HEK293T (cell line): ENCODE results near the gene DEDD2.

ENCODE experiments used
- BHLHE40 ChIP-seq: fragments of 450-650 bp; IDR thresholded peaks from 2 replicates; pipeline ENCODE4 v1.6.1; 2016; ENCODE audit warnings: mild to moderate bottlenecking, moderate library complexity, borderline replicate concordance
- CTBP1 ChIP-seq: fragments of 450-650 bp; IDR thresholded peaks from 2 replicates; pipeline ENCODE4 v1.6.1; 2016; ENCODE audit warnings: borderline replicate concordance
- ELF4 ChIP-seq: fragments of 450-650 bp; IDR thresholded peaks from 2 replicates; pipeline ENCODE4 v1.6.1; 2017; ENCODE audit warnings: antibody characterized with exemption
- FOXA1 ChIP-seq: fragments of 450-650 bp; IDR thresholded peaks from 2 replicates; pipeline ENCODE4 v1.6.1; 2016; ENCODE audit warnings: mild to moderate bottlenecking
- FOXK2 ChIP-seq: fragments of 450-650 bp; IDR thresholded peaks from 2 replicates; pipeline ENCODE4 v1.6.1; 2016; ENCODE audit warnings: mild to moderate bottlenecking
- FOXM1 ChIP-seq: fragments of 450-650 bp; IDR thresholded peaks from 2 replicates; pipeline ENCODE4 v1.6.1; 2017; ENCODE audit warnings: mild to moderate bottlenecking, borderline replicate concordance
- HDGF ChIP-seq: fragments of 450-650 bp; IDR thresholded peaks from 2 replicates; pipeline ENCODE4 v1.6.1; 2017; ENCODE audit warnings: antibody characterized with exemption, borderline replicate concordance
- L3MBTL2 ChIP-seq: fragments of 450-650 bp; conservative IDR thresholded peaks from 2 replicates; pipeline ENCODE4 v1.6.1; 2016; ENCODE audit warnings: mild to moderate bottlenecking
- SP1 ChIP-seq: fragments of 450-650 bp; IDR thresholded peaks from 2 replicates; pipeline ENCODE4 v1.6.1; 2017
- SUZ12 ChIP-seq: fragments of 450-650 bp; IDR thresholded peaks from 2 replicates; pipeline ENCODE4 v1.6.1; 2016; ENCODE audit warnings: mild to moderate bottlenecking
- TARDBP ChIP-seq: fragments of 450-650 bp; IDR thresholded peaks from 2 replicates; pipeline ENCODE4 v1.6.1; 2016
- ZNF384 ChIP-seq: fragments of 450-650 bp; IDR thresholded peaks from 2 replicates; pipeline ENCODE4 v1.6.1; 2016
- TF ChIP-seq, protein P1 (sequence below): fragments of 450-650 bp; IDR thresholded peaks from 2 replicates; pipeline ENCODE4 v1.6.1; 2016

DNA sequence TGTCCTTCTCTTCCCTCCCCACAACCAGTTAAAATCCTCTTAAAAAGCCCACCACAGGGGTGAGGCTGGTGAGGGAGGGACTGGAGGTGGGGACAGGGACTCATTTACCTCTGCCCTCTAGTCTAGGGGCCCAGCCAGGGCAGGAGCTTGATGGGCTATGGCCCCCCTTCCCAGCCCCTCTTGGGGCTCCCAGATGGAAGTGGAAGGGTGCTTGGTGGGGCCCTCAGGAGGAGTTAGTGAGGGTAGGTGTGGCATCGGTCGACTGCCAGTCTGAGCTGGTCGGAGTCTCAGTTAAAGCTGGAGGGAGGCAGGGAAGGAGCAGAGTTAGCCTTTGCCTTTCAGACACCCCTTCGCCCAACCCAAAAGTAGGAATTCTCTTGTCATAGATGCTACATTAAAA, 13.1 kb upstream of the DEDD2 start:
- TF ChIP-seq, protein P1, sequence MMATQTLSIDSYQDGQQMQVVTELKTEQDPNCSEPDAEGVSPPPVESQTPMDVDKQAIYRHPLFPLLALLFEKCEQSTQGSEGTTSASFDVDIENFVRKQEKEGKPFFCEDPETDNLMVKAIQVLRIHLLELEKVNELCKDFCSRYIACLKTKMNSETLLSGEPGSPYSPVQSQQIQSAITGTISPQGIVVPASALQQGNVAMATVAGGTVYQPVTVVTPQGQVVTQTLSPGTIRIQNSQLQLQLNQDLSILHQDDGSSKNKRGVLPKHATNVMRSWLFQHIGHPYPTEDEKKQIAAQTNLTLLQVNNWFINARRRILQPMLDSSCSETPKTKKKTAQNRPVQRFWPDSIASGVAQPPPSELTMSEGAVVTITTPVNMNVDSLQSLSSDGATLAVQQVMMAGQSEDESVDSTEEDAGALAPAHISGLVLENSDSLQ: no peak
- TF ChIP-seq SP1: no peak
- TF ChIP-seq HDGF: no peak
- TF ChIP-seq L3MBTL2: no peak
- no peak for TF ChIP-seq BHLHE40
- TF ChIP-seq ZNF384: no peak
- no peak for TF ChIP-seq FOXM1
- TF ChIP-seq ELF4: no peak
- TF ChIP-seq CTBP1: no peak
- TF ChIP-seq FOXA1: no peak
- TF ChIP-seq TARDBP: no peak
- no peak for TF ChIP-seq SUZ12
- no peak for TF ChIP-seq FOXK2
